ENCODE results near the gene UQCRH. TPM values are rescaled to one million over a fixed set of nuclear protein-coding genes. Genes with fewer than 3 reads are reported as not detected.

Gene UQCRH
- total and polyA plus RNA-seq, 2 of the 4 experiments (the other 2 are of a cell fraction): 347 to 736 TPM

- Histone ChIP-seq H3K27ac (ENCODE audit: insufficient read depth, low read length) (peak overlapping the region; percentile 74), H3K18ac (ENCODE audit: low read depth, low read length) (no peak overlapping the region; the same call in 1 of the 2 replicates), H3K36me3 (ENCODE audit: control insufficient read depth, insufficient read depth, low read length) (peaks cover 12% of the 10 kb centered on the region), H3K4me3 (ENCODE audit: insufficient read depth, low read depth, low read length) (peak overlapping the region; percentile 72), H2BK15ac (ENCODE audit: low read depth, low read length) (no peak overlapping the region), H3K4me1 (ENCODE audit: control insufficient read depth, insufficient read depth, low read length) (peaks cover 4% of the 10 kb centered on the region), H3K4ac (ENCODE audit: low read depth, low read length) (peak overlapping the region; percentile 89), H2AFZ (replicated peaks; ENCODE audit: low read length, poor library complexity) (peak overlapping the region; percentile 94), H2BK5ac (ENCODE audit: low read depth, low read length, poor library complexity, severe bottlenecking) (peak overlapping the region; percentile 38), H3K79me1 (ENCODE audit: low read depth in 1 of 2, low read length in 2 of 2) (peaks cover 10 to 40% of the 10 kb centered on the region in 2 experiments), H4K8ac (ENCODE audit: low read depth in 2 of 2, low read length in 2 of 2) (peak overlapping the region; percentile 45 to 92; a peak in 3 of 4 replicates), H3K56ac (ENCODE audit: extremely low read depth, insufficient read depth, low read length) (no peak overlapping the region; the same call in 1 of the 2 replicates), H4K91ac (ENCODE audit: insufficient read depth, low read depth, low read length) (peak overlapping the region; percentile 45; the same call in 1 of the 2 replicates), H3K14ac (replicated peaks; ENCODE audit: low read depth, low read length) (peak overlapping the region; percentile 93), H3K9ac (ENCODE audit: low read depth, low read length) (peak overlapping the region; percentile 69), H4K5ac (ENCODE audit: low read depth, low read length) (peak overlapping the region; percentile 27; the same call in 1 of the 2 replicates), H2BK20ac (ENCODE audit: low read depth, low read length) (no peak overlapping the region), H2AK9ac (replicated peaks; ENCODE audit: low read depth, low read length, poor library complexity) (peak overlapping the region; percentile 83), H3K27me3 (ENCODE audit: control insufficient read depth, insufficient read depth, low read length) (no peaks in the 10 kb centered on the region), H3K4me2 (ENCODE audit: low read depth, low read length) (peak overlapping the region; percentile 88), H2AK5ac (ENCODE audit: low read depth, low read length) (peak overlapping the region; percentile 74), H3K23ac (ENCODE audit: low read depth, low read length) (peak overlapping the region; percentile 88), H2BK120ac (ENCODE audit: low read depth, low read length) (no peak overlapping the region), H4K20me1 (ENCODE audit: insufficient read depth, low read length) (no peaks in the 10 kb centered on the region), H3K9me1 (ENCODE audit: insufficient read depth, low read length) (peaks cover 7% of the 10 kb centered on the region; the same call in 1 of the 2 replicates), H3K9me3 (ENCODE audit: control insufficient read depth, insufficient read depth, low read length) (no peaks in the 10 kb centered on the region)
- DNase-seq: no peak
- in situ Hi-C loops (cut with MboI; ENCODE audit: low sequenced_read_pairs): no loop called here
- CTCF ChIA-PET: interaction anchor here (0.6 to 1.3 kb wide), 3 partner anchors 9 to 449 kb away, joined by 3 to 4 read pairs (median 4); no protein-coding TSS in a partner anchor
- dilution Hi-C loops (cut with HindIII; ENCODE audit: low sequenced_read_pairs, unreplicated experiment): no loop called here
- 52% methylated on average over 25 of the region's 31 CpGs; no CpG with 5 or more reads in 1 of the 2 experiments for WGBS, 2 experiments (ENCODE audit: extremely low coverage in 2 of 2, insufficient read length in 1 of 2)
- no TSS peak for BruUV-seq (replicated peaks)
- intact Hi-C loops (cut with micrococcal nuclease): loop anchor here (2.0 kb wide), 1 partner anchor 37 kb away; no protein-coding TSS in a partner anchor
- POLR2A ChIA-PET (ENCODE audit: unreplicated experiment): no interaction called here
- no peak for ATAC-seq (ENCODE audit: low read depth)
- TF ChIP-seq SMC3 (IDR thresholded peaks at IDR 0.05; ENCODE audit: low read depth, low read length) (no peak), RAD21 (IDR thresholded peaks at IDR 0.05; ENCODE audit: low read length) (no peak), CHD1 (IDR thresholded peaks at IDR 0.05; ENCODE audit: low read depth, low read length) (no peak), ELK1 (IDR thresholded peaks at IDR 0.05; ENCODE audit: borderline replicate concordance, low read depth, low read length) (no peak), NFE2L2 (IDR thresholded peaks at IDR 0.05; ENCODE audit: low read depth, low read length) (no peak), BHLHE40 (IDR thresholded peaks at IDR 0.05; ENCODE audit: low read depth, low read length) (no peak), USF2 (IDR thresholded peaks at IDR 0.05; ENCODE audit: low read depth, low read length) (no peak), RCOR1 (IDR thresholded peaks at IDR 0.05; ENCODE audit: insufficient replicate concordance, low read length) (no peak), MAFK (IDR thresholded peaks at IDR 0.05; ENCODE audit: low read depth, low read length) (no peak), FOS (IDR thresholded peaks at IDR 0.05; ENCODE audit: low read depth, low read length) (no peak), MAZ (IDR thresholded peaks at IDR 0.05; ENCODE audit: borderline replicate concordance, low read depth, low read length) (no peak), MXI1 (IDR thresholded peaks at IDR 0.05; ENCODE audit: borderline replicate concordance, low read depth, low read length) (no peak), CTCF (conservative IDR thresholded peaks at IDR 0.05; ENCODE audit: low read depth, low read length) (no peak)
Observed at GRCh38 chr1:46341222-46342083, 38.0 kb downstream of the UQCRH start.

All from IMR-90 (cell line).